ENCODE results near the gene ERAP2. TPM values are rescaled to one million over a fixed set of nuclear protein-coding genes. Genes with fewer than 3 reads are reported as not detected.
A peak's percentile ranks its signal among the peaks of the same experiment; 100 is the strongest.

Gene ERAP2
- total and polyA plus RNA-seq, 2 experiments from 2014 or later = 1.1 to 1.8 TPM

DNA sequence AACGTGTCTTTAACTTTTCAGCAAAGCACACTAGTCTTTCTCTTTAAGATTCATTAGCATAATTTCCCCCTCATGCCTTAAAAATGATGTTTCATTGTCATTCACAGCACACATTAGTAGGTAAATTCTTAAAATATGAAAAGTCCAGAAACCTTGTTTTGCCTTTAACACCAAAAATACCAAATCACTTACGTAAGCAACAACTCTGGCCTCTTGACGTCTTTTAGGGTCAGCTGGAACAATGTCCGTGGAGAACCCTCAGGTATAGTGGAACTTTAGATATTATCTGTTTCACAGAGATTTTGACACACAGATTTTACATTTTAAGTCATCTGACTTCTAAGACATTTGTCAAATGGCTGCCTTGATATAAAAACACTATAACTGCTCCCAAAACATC is 90.5 kb downstream of the ERAP2 start:
- Histone ChIP-seq H3K36me3 (ENCODE audit: low read depth) (no peaks in the 10 kb centered on the region), H3K9me3 (ENCODE audit: low read depth) (no peaks in the 10 kb centered on the region), H3K4me1 (ENCODE audit: insufficient read depth) (peaks cover 35% of the 10 kb centered on the region), H3K4me2 (ENCODE audit: unreplicated experiment) (no peak overlapping the region), H2AFZ (no peak overlapping the region), H3K9ac (no peak overlapping the region), H3K27ac (no peak overlapping the region), H3K27me3 (replicated peaks; ENCODE audit: insufficient read depth) (no peaks in the 10 kb centered on the region), H3F3A (ENCODE audit: insufficient read depth) (peaks cover 18% of the 10 kb centered on the region; the same call in 1 of the 2 replicates), H3K4me3 (no peak overlapping the region), H3K9me2 (ENCODE audit: insufficient read depth) (no peaks in the 10 kb centered on the region), H4K20me1 (ENCODE audit: insufficient read depth) (no peaks in the 10 kb centered on the region; the same call in 1 of the 2 replicates), H3K79me2 (ENCODE audit: insufficient read depth) (peaks cover 84% of the 10 kb centered on the region)
- DNase-seq = no peak
- in situ Hi-C loops (cut with MboI) = no loop called here
- 81 to 85% methylated on average over 4 of the region's 4 CpGs for WGBS, 2 experiments (ENCODE audit: low coverage in 1 of 2, low lambda C conversion rate in 2 of 2, missing lambda C conversion rate in 2 of 2)
- no peak for TF ChIP-seq EZH2phosphoT487 (IDR thresholded peaks at IDR 0.05; ENCODE audit: insufficient read depth, low read depth)
- no peak for TF ChIP-seq EZH2 (IDR thresholded peaks at IDR 0.05; ENCODE audit: insufficient read depth, poor library complexity, severe bottlenecking)

DNA sequence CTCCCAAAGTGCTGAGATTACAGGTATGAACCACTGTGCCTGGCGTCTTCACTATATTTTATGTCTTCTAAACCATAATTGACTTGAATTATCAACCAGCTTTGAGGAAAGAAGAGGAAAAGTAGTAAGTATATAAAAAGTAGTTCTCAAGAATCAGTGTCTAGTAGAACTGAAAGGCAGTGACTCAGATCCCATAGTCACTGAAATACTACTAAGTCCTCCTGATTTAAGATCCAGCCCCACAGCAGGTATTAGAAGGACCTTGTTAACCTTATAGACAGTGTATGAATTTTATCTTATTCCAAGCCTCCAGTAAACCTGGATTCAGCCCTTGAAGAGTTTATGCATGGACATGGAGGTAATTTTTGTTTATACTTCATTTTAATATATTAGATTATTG is 91.1 kb downstream of the ERAP2 start:
- no peak for DNase-seq
- Histone ChIP-seq H3K4me2 (ENCODE audit: unreplicated experiment) (no peak overlapping the region), H2AFZ (no peak overlapping the region), H3K4me3 (no peak overlapping the region), H3K9me3 (ENCODE audit: low read depth) (no peaks in the 10 kb centered on the region), H3K9ac (no peak overlapping the region), H4K20me1 (ENCODE audit: insufficient read depth) (no peaks in the 10 kb centered on the region; the same call in 1 of the 2 replicates), H3K27me3 (replicated peaks; ENCODE audit: insufficient read depth) (no peaks in the 10 kb centered on the region), H3K36me3 (ENCODE audit: low read depth) (no peaks in the 10 kb centered on the region), H3K79me2 (ENCODE audit: insufficient read depth) (peaks cover 84% of the 10 kb centered on the region), H3F3A (ENCODE audit: insufficient read depth) (peaks cover 13% of the 10 kb centered on the region; the same call in 1 of the 2 replicates), H3K4me1 (ENCODE audit: insufficient read depth) (peaks cover 34% of the 10 kb centered on the region), H3K27ac (no peak overlapping the region), H3K9me2 (ENCODE audit: insufficient read depth) (no peaks in the 10 kb centered on the region)
- TF ChIP-seq EZH2phosphoT487 (IDR thresholded peaks at IDR 0.05; ENCODE audit: insufficient read depth, low read depth) = no peak
- TF ChIP-seq EZH2 (IDR thresholded peaks at IDR 0.05; ENCODE audit: insufficient read depth, poor library complexity, severe bottlenecking) = no peak
- 87 to 95% methylated on average over 1 of the region's 1 CpG for WGBS, 2 experiments (ENCODE audit: low coverage in 1 of 2, low lambda C conversion rate in 2 of 2, missing lambda C conversion rate in 2 of 2)
- in situ Hi-C loops (cut with MboI) = no loop called here

GRCh38 chr5:96968074-96968473 is 91.8 kb downstream of the ERAP2 start:
- 25 to 30% methylated on average over 1 of the region's 1 CpG for WGBS, 2 experiments (ENCODE audit: low coverage in 1 of 2, low lambda C conversion rate in 2 of 2, missing lambda C conversion rate in 2 of 2)
- TF ChIP-seq EZH2phosphoT487 (IDR thresholded peaks at IDR 0.05; ENCODE audit: insufficient read depth, low read depth) (no peak), EZH2 (IDR thresholded peaks at IDR 0.05; ENCODE audit: insufficient read depth, poor library complexity, severe bottlenecking) (no peak)
- H4K20me1 ChIP-seq (ENCODE audit: insufficient read depth) = no peaks in the 10 kb centered on the region; the same call in 1 of the 2 replicates
- peaks cover 90% of the 10 kb centered on the region for H3K79me2 ChIP-seq (ENCODE audit: insufficient read depth)
- H3K27ac ChIP-seq = no peak overlapping the region
- in situ Hi-C loops (cut with MboI) = no loop called here
- H3K27me3 ChIP-seq (replicated peaks; ENCODE audit: insufficient read depth) = no peaks in the 10 kb centered on the region
- H3K36me3 ChIP-seq (ENCODE audit: low read depth) = no peaks in the 10 kb centered on the region
- DNase-seq = peak; percentile 48
- H3K4me1 ChIP-seq (ENCODE audit: insufficient read depth) = peaks cover 27% of the 10 kb centered on the region
- H3K4me3 ChIP-seq = no peak overlapping the region
- H2AFZ ChIP-seq = no peak overlapping the region
- no peaks in the 10 kb centered on the region for H3K9me3 ChIP-seq (ENCODE audit: low read depth)
- peaks cover 6% of the 10 kb centered on the region; the same call in 1 of the 2 replicates for H3F3A ChIP-seq (ENCODE audit: insufficient read depth)
- H3K9ac ChIP-seq = no peak overlapping the region
- no peaks in the 10 kb centered on the region for H3K9me2 ChIP-seq (ENCODE audit: insufficient read depth)
- peak overlapping the region; percentile 15 for H3K4me2 ChIP-seq (ENCODE audit: unreplicated experiment)

DNA sequence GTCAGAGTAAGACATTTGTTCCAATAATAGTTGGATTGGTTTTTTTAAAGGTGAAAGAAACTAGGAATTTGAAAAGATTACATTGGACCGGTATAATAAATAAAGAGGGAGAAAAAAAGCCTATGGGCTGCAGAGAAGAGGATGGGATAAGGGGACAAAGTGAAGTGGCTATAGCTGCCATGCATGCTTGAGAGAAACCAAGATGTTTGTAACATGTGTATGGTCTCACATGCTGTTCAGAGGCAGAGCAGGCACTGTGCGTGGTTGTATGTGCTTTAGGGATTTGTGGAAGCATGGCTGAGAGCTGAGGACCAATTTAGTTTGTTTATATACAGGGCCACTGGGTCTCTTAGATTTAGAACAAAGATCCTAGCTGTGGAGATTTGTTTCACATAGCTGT is 92.3 kb downstream of the ERAP2 start:
- Histone ChIP-seq H3K27me3 (replicated peaks; ENCODE audit: insufficient read depth) (no peaks in the 10 kb centered on the region), H3K9me3 (ENCODE audit: low read depth) (no peaks in the 10 kb centered on the region), H2AFZ (no peak overlapping the region), H3K27ac (no peak overlapping the region), H4K20me1 (ENCODE audit: insufficient read depth) (no peaks in the 10 kb centered on the region; the same call in 1 of the 2 replicates), H3F3A (ENCODE audit: insufficient read depth) (0 out of 2 replicates have a peak, but pooled peaks cover 4% of the 10 kb centered on the region), H3K79me2 (ENCODE audit: insufficient read depth) (peaks cover 95% of the 10 kb centered on the region), H3K4me1 (ENCODE audit: insufficient read depth) (peaks cover 24% of the 10 kb centered on the region), H3K36me3 (ENCODE audit: low read depth) (no peaks in the 10 kb centered on the region), H3K9me2 (ENCODE audit: insufficient read depth) (no peaks in the 10 kb centered on the region), H3K4me3 (no peak overlapping the region), H3K9ac (no peak overlapping the region), H3K4me2 (ENCODE audit: unreplicated experiment) (no peak overlapping the region)
- WGBS, 2 experiments (ENCODE audit: low coverage in 1 of 2, low lambda C conversion rate in 2 of 2, missing lambda C conversion rate in 2 of 2) = 75 to 79% methylated on average over 2 of the region's 2 CpGs
- no peak for TF ChIP-seq EZH2phosphoT487 (IDR thresholded peaks at IDR 0.05; ENCODE audit: insufficient read depth, low read depth)
- no peak for TF ChIP-seq EZH2 (IDR thresholded peaks at IDR 0.05; ENCODE audit: insufficient read depth, poor library complexity, severe bottlenecking)
- in situ Hi-C loops (cut with MboI) = no loop called here
- DNase-seq = no peak

Small RNA genes lying within 50 kb of the gene (small RNA-seq; reads per million reads assigned to genes)
- not detected for gene RF00019 (ENCODE audit: low read depth, low replicate concordance)

Other genes starting within 250 kb of the ERAP2 start
- 150 and 179 TPM in 2 replicates for gene CAST, start 214.1 kb upstream of the ERAP2 start, total RNA-seq (2014; rRNA removed; shearing (Covaris generic))
- 188 and 196 TPM in 2 replicates for gene CAST, start 214.1 kb upstream of the ERAP2 start, polyA plus RNA-seq (2016; fragmentation: Nextera tagmentation; extraction: Ambion mirVana)
- 16.8 and 21.0 TPM in 2 replicates for gene ERAP1, start 68.6 kb upstream of the ERAP2 start, total RNA-seq (2014; rRNA removed; shearing (Covaris generic))
- 8.7 and 9.0 TPM in 2 replicates for gene ERAP1, start 68.6 kb upstream of the ERAP2 start, polyA plus RNA-seq (2016; fragmentation: Nextera tagmentation; extraction: Ambion mirVana)
- gene LNPEP, start 59.6 kb downstream of the ERAP2 start, total RNA-seq (2014; rRNA removed; shearing (Covaris generic)) = 20.1 and 30.1 TPM in 2 replicates
- 6.8 and 7.3 TPM in 2 replicates for gene LNPEP, start 59.6 kb downstream of the ERAP2 start, polyA plus RNA-seq (2016; fragmentation: Nextera tagmentation; extraction: Ambion mirVana)

Data from GM23248 (cell line).